A549 (cell line): Measurements from ENCODE around the gene TAF1A. TPM values are rescaled to one million over a fixed set of nuclear protein-coding genes. Genes with fewer than 3 reads are reported as not detected.

Source experiments
- ATAC-seq, 2 experiments: fragments of 200-7000 bp in 1 of 2; fragments of >200 bp in 1 of 2; cut with Nextera tagmentation in 1 of 2; cut with Tn5 transposase in 1 of 2; 3 replicates each; pipeline versions ENCODE4 v1.8.0 to v1.9.1; 2018 to 2020; ENCODE audit warnings: mild to moderate bottlenecking in 1 of 2, moderate library complexity in 1 of 2
- CTCF ChIA-PET: fragments of 300-600 bp; sonication (Branson Sonifier 250); formaldehyde crosslinking; extraction: SDS; loops from one replicate; lab custom pipeline; 2021; ENCODE audit warnings: antibody characterized with exemption, inconsistent platforms; lab: Yijun Ruan, JAX
- POLR2A ChIA-PET: fragments of 350-600 bp; formaldehyde crosslinking; extraction: SDS; loops from one replicate; lab custom pipeline; 2021; ENCODE audit warnings: antibody characterized with exemption, inconsistent platforms; lab: Yijun Ruan, JAX
- DNase-seq, 2 experiments: peaks; one replicate each; pipeline versions ENCODE4 v3.0.0 to v3.0.0-alpha.2; 2011 to 2016; ENCODE audit warnings: low read depth in 1 of 2, low spot score in 1 of 2
- FAIRE-seq: peaks from 2 replicates; lab custom pipeline; 2011; peaks lifted over from hg19 to GRCh38; lab: Jason Lieb, UNC
- H3K27ac ChIP-seq, 2 experiments: fragments of >200 bp; sonication (Bioruptor Twin); formaldehyde crosslinking; 3 replicates each; pipeline ENCODE4 v1.5.1; 2016 to 2017
- H3K4me1 ChIP-seq: fragments of >200 bp; sonication (Bioruptor Twin); formaldehyde crosslinking; 3 replicates; pipeline ENCODE4 v1.6.1; 2016
- H3K4me2 ChIP-seq: fragments of >200 bp; sonication (Bioruptor Twin); formaldehyde crosslinking; 3 replicates; pipeline ENCODE4 v1.6.1; 2016
- H3K4me3 ChIP-seq: fragments of >200 bp; sonication (Bioruptor Twin); formaldehyde crosslinking; 3 replicates; pipeline ENCODE4 v1.5.1; 2016
- H3K9me3 ChIP-seq: fragments of >200 bp; sonication (Bioruptor Twin); formaldehyde crosslinking; 3 replicates; pipeline ENCODE4 v1.6.1; 2016
- BCL3 ChIP-seq: fragments of >200 bp; sonication (Bioruptor Twin); formaldehyde crosslinking; IDR thresholded peaks from 3 replicates; pipeline ENCODE4 v1.6.1; 2016
- BHLHE40 ChIP-seq: IDR thresholded peaks from 2 replicates; pipeline ENCODE4 v1.6.1; 2012; ENCODE audit warnings: low read depth, low read length, inconsistent platforms
- CBX2 ChIP-seq: fragments of 200-600 bp; sonication (generic); IDR thresholded peaks from 2 replicates; pipeline ENCODE4 v1.6.1; 2016; ENCODE audit warnings: low read depth, mild to moderate bottlenecking, borderline replicate concordance
- CBX8 ChIP-seq: fragments of 200-600 bp; sonication (generic); IDR thresholded peaks from 2 replicates; pipeline ENCODE4 v1.6.1; 2016
- CEBPB ChIP-seq, 2 experiments: fragments of >200 bp in 1 of 2; sonication (Bioruptor Twin) in 1 of 2; formaldehyde crosslinking in 1 of 2; IDR thresholded peaks; 2 replicates each; pipeline ENCODE4 v1.6.1; 2012 to 2016
- CHD4 ChIP-seq: fragments of 200-600 bp; sonication (generic); IDR thresholded peaks from 2 replicates; pipeline ENCODE4 v1.6.1; 2016; ENCODE audit warnings: antibody characterized with exemption, mild to moderate bottlenecking, borderline replicate concordance
- E2F6 ChIP-seq: IDR thresholded peaks from 2 replicates; pipeline ENCODE4 v1.6.1; 2012; ENCODE audit warnings: low read depth, borderline replicate concordance
- EHF ChIP-seq: fragments of 250-450 bp; sonication (Bioruptor Pico); IDR thresholded peaks from 2 replicates; pipeline ENCODE4 v1.5.0; 2020; ENCODE audit warnings: mild to moderate bottlenecking
- ELK1 ChIP-seq: fragments of 150-350 bp; IDR thresholded peaks from 2 replicates; pipeline ENCODE4 v1.6.1; 2014; ENCODE audit warnings: low read depth, mild to moderate bottlenecking, low read length
- EP300 ChIP-seq, 2 experiments: fragments of >200 bp; sonication (Bioruptor Twin); formaldehyde crosslinking; IDR thresholded peaks; 2 replicates in 1 of 2; 3 replicates in 1 of 2; pipeline ENCODE4 v1.6.1; 2016 to 2017
- ESRRA ChIP-seq: fragments of 150-350 bp; IDR thresholded peaks from 2 replicates; pipeline ENCODE4 v1.6.1; 2014; ENCODE audit warnings: mild to moderate bottlenecking, low read length, borderline replicate concordance
- HES2 ChIP-seq: fragments of >200 bp; sonication (Bioruptor Twin); formaldehyde crosslinking; IDR thresholded peaks from 2 replicates; pipeline ENCODE4 v1.6.1; 2016
- HEYL ChIP-seq: fragments of 250-450 bp; sonication (Bioruptor Pico); IDR thresholded peaks from 2 replicates; pipeline ENCODE4 v1.8.0; 2021; ENCODE audit warnings: mild to moderate bottlenecking, moderate library complexity
- HOXB5 ChIP-seq: fragments of 250-450 bp; sonication (Bioruptor Pico); IDR thresholded peaks from 2 replicates; pipeline ENCODE4 v1.5.0; 2020; ENCODE audit warnings: mild to moderate bottlenecking, moderate library complexity
- KDM1A ChIP-seq: fragments of 200-600 bp; sonication (generic); IDR thresholded peaks from 2 replicates; pipeline ENCODE4 v1.6.1; 2016; ENCODE audit warnings: low read depth, mild to moderate bottlenecking
- MAX ChIP-seq: IDR thresholded peaks from 2 replicates; pipeline ENCODE4 v1.6.1; 2012
- MAZ ChIP-seq: fragments of 150-350 bp; IDR thresholded peaks from 2 replicates; pipeline ENCODE4 v1.6.1; 2014; ENCODE audit warnings: antibody characterized with exemption, low read depth, low read length, borderline replicate concordance
- MYC ChIP-seq: IDR thresholded peaks from 2 replicates; pipeline ENCODE4 v1.6.1; 2012; ENCODE audit warnings: mild to moderate bottlenecking, inconsistent platforms, low read length, improper control_type of control experiment, borderline replicate concordance
- NFE2L2 ChIP-seq: fragments of 150-350 bp; conservative IDR thresholded peaks from 2 replicates; pipeline ENCODE4 v1.6.1; 2014; ENCODE audit warnings: low read length
- POLR2A ChIP-seq: IDR thresholded peaks from 2 replicates; pipeline ENCODE4 v1.6.1; 2012; ENCODE audit warnings: mild to moderate bottlenecking, low read length
- POLR2AphosphoS2 ChIP-seq: conservative IDR thresholded peaks from 2 replicates; pipeline ENCODE4 v1.6.1; 2012; ENCODE audit warnings: low read length, improper control_type of control experiment, inconsistent platforms
- RARB ChIP-seq: fragments of 250-450 bp; sonication (Bioruptor Pico); IDR thresholded peaks from 2 replicates; pipeline ENCODE4 v1.8.0; 2021; ENCODE audit warnings: mild to moderate bottlenecking, moderate library complexity
- SMC3 ChIP-seq: fragments of >200 bp; sonication (Bioruptor Twin); formaldehyde crosslinking; IDR thresholded peaks from 3 replicates; pipeline ENCODE4 v1.6.1; 2018; ENCODE audit warnings: inconsistent platforms
- SREBF2 ChIP-seq: fragments of 450-650 bp; IDR thresholded peaks from 2 replicates; pipeline ENCODE4 v1.6.1; 2014; ENCODE audit warnings: mild to moderate bottlenecking, moderate library complexity
- TP53 ChIP-seq: fragments of 250-450 bp; sonication (Bioruptor Pico); IDR thresholded peaks from 2 replicates; pipeline ENCODE4 v1.5.0; 2021; ENCODE audit warnings: mild to moderate bottlenecking, moderate library complexity
- ZC3H11A ChIP-seq: fragments of 450-650 bp; IDR thresholded peaks from 2 replicates; pipeline ENCODE4 v1.6.1; 2014; ENCODE audit warnings: antibody characterized with exemption, mild to moderate bottlenecking
- ZFP36 ChIP-seq: fragments of 450-650 bp; IDR thresholded peaks from 2 replicates; pipeline ENCODE4 v1.6.1; 2014; ENCODE audit warnings: borderline replicate concordance; ENCODE audit not compliant: partially characterized antibody
- ZNF302 ChIP-seq: fragments of 250-450 bp; sonication (Bioruptor Pico); IDR thresholded peaks from 2 replicates; pipeline ENCODE4 v1.9.0; 2021; ENCODE audit warnings: inconsistent platforms, mild to moderate bottlenecking, moderate library complexity
- ZSCAN20 ChIP-seq: fragments of 250-450 bp; sonication (Bioruptor Pico); IDR thresholded peaks from 2 replicates; pipeline ENCODE4 v1.8.0; 2022; ENCODE audit warnings: mild to moderate bottlenecking, moderate library complexity
- WGBS: methylation state at CpG from one replicate; pipeline ENCODE4 v1.1.6; 2017; ENCODE audit errors: missing lambda C conversion rate; 5-methylcytosine and 5-hydroxymethylcytosine counted together
- polyA plus RNA-seq, 4 experiments: library from polyadenylated mRNA; depleted of rRNA in 3 of 4; stranded (reverse); fragments of >200 nt; fragmentation: RNase III in 1 of 4; extraction: RNeasy Plus Mini Kit Qiagen cat#74134 plus additional on column Dnase treatment in 1 of 4; gene quantifications; 2 replicates in 3 of 4; 3 replicates in 1 of 4; pipeline ENCODE4 v1.2.3, GENCODE V29; 2011 to 2017

TAF1A gene
- polyA plus RNA-seq, 2 of the 4 experiments (the other 2 are of a cell fraction): 11.7 to 21.7 TPM

- Histone ChIP-seq H3K27ac (no peak overlapping the region), H3K4me1 (no peaks in the 10 kb centered on the region), H3K9me3 (no peaks in the 10 kb centered on the region), H3K4me2 (no peak overlapping the region), H3K4me3 (no peak overlapping the region)
- ATAC-seq: no peak; a peak in 1 of 6 replicates
- DNase-seq: no peak
- CTCF ChIA-PET: interaction anchor here (0.8 to 1.2 kb wide), 3 partner anchors 9 to 91 kb away, joined by 3 to 4 read pairs (median 4); no protein-coding TSS in a partner anchor
- WGBS: 78% methylated on average over 2 of the region's 2 CpGs
- POLR2A ChIA-PET: no interaction called here
- no peak for FAIRE-seq
- TF ChIP-seq ZNF302 (CRISPR knock-in tag) (no peak), POLR2A (no peak), NFE2L2 (no peak), CEBPB (IDR thresholded peaks at IDR 0.05) (no peak), ELK1 (no peak)
Observed at GRCh38 chr1:222555992-222556615, 33.6 kb downstream of the TAF1A start.

- Histone ChIP-seq H3K27ac (no peak overlapping the region), H3K4me1 (no peaks in the 10 kb centered on the region), H3K9me3 (no peaks in the 10 kb centered on the region), H3K4me2 (no peak overlapping the region), H3K4me3 (no peak overlapping the region)
- ChIA-PET CTCF (no interaction called here), POLR2A (no interaction called here)
- TF ChIP-seq KDM1A (no peak), SREBF2 (no peak), EP300 (IDR thresholded peaks at IDR 0.05) (no peak), MYC (no peak), HOXB5 (CRISPR knock-in tag) (no peak), TP53 (CRISPR knock-in tag) (no peak), BHLHE40 (no peak), MAZ (no peak), BCL3 (no peak), HEYL (CRISPR knock-in tag) (no peak), POLR2AphosphoS2 (no peak), RARB (no peak)
- WGBS: 92% methylated on average over 5 of the region's 5 CpGs
- FAIRE-seq (peak; percentile 56), ATAC-seq (no peak), DNase-seq (no peak)
Observed at GRCh38 chr1:222554177-222554576, 35.6 kb downstream of the TAF1A start.

- H3K9me3 ChIP-seq: no peaks in the 10 kb centered on the region
- TF ChIP-seq CBX8 (no peak), RARB (no peak), BHLHE40 (no peak), ESRRA (no peak), ZNF302 (CRISPR knock-in tag) (no peak), NFE2L2 (no peak), CHD4 (no peak), E2F6 (no peak), POLR2A (no peak), SMC3 (no peak), ZFP36 (no peak), EP300 (IDR thresholded peaks at IDR 0.05) (no peak), MAX (no peak), HES2 (no peak), ZSCAN20 (CRISPR knock-in tag) (no peak), CBX2 (no peak), ZC3H11A (no peak), TP53 (CRISPR knock-in tag) (no peak), EHF (CRISPR knock-in tag) (no peak)
- H3K4me1 ChIP-seq: peaks cover 8% of the 10 kb centered on the region
- H3K4me2 ChIP-seq: no peak overlapping the region
- WGBS: 87% methylated on average over 5 of the region's 5 CpGs
- POLR2A ChIA-PET: interaction anchor here (0.9 kb wide), 1 partner anchor 8 kb away, joined by 3 read pairs; no protein-coding TSS in a partner anchor
- H3K27ac ChIP-seq: no peak overlapping the region
- FAIRE-seq (no peak), ATAC-seq (no peak), DNase-seq (no peak)
- CTCF ChIA-PET: interaction anchor here (1.0 kb wide), 1 partner anchor 98 kb away, joined by 3 read pairs; no protein-coding TSS in a partner anchor
- H3K4me3 ChIP-seq: no peak overlapping the region
Observed at GRCh38 chr1:222552882-222553281, 36.9 kb downstream of the TAF1A start.
